GM19035 (cell line): Measurements from ENCODE around the gene ZFP36L1.

Source experiments
- ATAC-seq: cut with Tn5 transposase; IDR thresholded peaks from one replicate; pipeline ENCODE4 v1.9.1; 2021; ENCODE audit not compliant: unreplicated experiment

ZFP36L1 gene, protein sequence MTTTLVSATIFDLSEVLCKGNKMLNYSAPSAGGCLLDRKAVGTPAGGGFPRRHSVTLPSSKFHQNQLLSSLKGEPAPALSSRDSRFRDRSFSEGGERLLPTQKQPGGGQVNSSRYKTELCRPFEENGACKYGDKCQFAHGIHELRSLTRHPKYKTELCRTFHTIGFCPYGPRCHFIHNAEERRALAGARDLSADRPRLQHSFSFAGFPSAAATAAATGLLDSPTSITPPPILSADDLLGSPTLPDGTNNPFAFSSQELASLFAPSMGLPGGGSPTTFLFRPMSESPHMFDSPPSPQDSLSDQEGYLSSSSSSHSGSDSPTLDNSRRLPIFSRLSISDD

DNA sequence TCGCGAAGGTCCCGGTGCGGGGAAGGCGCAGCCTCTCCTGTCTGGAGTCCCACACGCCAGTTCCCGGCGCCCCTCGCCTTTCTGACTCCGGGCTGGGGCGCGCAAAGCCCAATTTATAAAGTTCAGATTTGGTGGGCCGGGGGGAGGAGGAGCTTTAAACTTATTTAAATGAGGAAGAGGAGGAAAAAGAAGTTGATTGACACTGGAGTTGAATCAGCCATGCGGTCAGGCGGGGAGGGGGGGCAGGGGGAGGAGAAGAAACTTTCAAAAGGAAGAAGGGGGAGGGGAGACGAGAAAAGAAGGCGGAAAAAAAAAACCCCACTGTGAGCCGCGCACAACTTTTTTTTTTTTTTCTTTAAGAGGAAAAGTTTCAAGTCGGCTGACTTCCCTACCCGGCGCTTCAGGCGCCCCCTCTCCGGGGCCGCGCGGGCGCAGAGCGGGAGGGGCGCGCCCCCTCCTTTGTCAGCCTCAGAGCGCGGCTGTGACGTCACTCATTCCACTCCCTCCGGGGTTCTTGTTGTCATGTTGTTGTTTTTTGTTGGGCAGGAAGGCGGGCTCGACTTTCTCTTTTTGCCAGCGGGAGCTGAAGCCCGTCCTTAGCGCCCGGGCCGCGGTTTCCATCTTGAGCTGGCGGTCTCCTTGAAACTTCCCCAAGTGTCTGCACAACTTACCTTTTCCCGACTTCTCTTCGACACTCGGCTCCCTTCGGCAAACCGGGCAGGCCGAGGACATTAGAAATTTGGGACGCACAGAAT lies at the start of gene ZFP36L1:
Gene ZFP36L1, minus strand, starts transcription at position 89 of the 755 bp plus-strand sequence. CDS start 129 bp downstream, outside the sequence.
- peak; percentile 38 for ATAC-seq

DNA sequence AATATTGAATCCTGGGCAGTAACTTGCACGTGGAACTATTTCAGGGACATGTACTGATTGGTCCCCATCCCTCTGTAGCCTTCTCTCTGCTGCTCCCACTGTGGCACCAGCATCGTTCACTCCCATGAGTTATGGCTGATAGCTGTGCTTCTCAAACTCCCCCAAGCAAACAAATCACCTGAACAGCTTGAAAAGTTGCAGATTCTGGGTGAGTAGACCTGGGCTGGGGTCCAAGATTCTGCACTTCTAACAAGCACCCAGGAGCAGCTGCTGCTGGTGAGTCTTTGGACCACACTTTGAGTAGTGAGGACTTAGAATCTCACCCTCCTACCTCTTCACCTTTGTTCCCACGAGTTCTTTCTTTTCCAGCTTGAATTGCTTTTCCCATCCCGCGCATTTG lies 49.4 kb upstream of the ZFP36L1 start:
- no peak for ATAC-seq

GRCh38 chr14:68841016-68841809 lies 48.3 kb upstream of the ZFP36L1 start:
- no peak for ATAC-seq

DNA sequence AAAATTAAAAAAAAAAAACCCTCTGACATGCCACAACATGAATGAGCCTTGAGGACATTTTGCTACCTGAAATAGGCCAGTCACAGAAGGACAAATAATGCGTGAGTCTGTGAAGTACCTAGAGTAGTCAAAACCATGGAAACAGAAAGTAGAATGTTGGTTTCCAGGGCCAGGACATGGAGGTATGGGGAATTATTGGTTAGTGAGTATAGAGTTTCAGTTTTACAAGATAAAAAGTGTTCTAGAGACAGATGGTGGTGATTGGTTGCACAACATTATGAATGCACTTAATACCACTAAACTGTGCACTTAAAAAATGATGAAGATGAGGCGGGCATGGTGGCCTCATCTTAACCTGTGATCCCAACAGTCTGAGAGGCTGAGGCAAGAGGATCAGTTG lies 47.6 kb upstream of the ZFP36L1 start:
- ATAC-seq: no peak

- ATAC-seq: no peak
Observed at GRCh38 chr14:68836082-68836481, 43.2 kb upstream of the ZFP36L1 start.

DNA sequence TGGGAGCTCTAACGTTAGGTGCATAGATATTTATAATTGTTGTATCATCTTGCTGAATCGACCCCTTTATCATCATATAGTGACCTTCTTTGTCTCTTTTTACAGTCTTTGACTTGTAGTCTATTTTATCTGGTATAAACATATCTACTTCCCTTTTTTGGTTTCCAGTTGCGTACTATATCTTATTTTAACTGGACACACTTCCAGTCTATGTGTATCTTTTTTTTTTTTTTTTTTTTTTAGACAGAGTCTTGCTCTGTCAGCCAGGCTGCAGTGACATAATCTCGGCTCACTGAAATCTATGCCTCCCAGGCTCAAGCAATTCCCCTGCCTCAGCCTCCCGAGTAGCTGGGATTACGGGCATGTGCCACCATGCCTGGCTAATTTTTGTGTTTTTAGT lies 41.9 kb upstream of the ZFP36L1 start:
- no peak for ATAC-seq

GRCh38 chr14:68828698-68829097 lies 35.8 kb upstream of the ZFP36L1 start:
- no peak for ATAC-seq

DNA sequence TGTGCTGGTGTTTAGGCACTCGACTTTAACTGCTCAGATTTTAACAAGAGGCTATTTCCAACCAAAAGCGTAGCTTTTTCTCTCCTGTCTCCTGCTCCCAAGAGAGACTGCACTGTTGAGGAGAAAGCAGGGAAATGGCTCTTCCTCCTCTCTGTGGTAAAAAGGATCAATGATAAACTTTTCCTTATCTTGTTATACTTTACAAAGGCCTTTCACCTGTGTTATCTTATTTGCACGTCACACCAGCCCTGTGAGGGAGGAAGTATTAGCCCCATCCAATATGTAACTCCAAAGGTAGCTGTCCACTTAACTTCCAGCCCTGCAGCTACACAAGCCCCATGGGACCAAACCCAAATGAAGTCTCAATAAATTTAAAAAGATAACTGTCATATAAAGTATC lies 32.9 kb upstream of the ZFP36L1 start:
- no peak for ATAC-seq

DNA sequence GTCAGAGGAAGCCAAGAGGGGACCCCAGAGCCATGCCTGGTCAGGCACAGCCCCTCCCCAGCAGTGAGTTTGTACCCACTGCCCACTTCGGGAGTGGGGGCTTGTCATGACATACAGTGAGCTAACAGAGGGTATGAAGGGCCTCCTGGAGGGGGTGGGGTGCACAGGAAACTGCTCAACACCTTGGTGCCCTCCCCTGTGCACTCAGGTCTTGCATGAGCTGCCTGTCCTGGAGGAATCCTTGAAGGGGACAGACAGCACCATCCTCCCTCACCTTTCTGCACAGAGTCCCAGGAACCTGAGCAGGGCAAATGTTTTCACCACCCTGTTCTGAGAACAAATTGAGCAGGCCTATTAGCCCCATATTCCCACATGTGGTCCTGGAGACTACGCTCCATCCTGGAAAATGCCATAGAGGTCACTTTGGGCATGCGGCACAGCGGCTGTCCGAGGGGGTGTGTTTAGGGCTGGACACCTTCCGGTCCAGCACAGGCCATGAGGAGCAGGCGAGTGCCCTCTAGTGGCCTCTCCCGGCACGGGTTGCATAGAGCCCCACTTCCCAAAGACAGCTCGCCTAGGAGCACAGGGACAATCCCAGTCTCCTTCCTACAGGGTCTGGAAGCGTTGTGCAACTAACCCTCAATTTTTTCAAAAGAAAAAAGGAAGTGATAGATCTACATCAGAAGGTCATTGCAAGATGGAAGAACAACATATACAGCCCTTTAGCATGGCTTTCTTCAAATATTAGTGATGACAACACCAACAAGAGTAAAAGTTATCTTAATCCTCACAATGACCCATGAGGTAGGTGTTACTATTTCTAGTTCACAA lies 31.9 kb upstream of the ZFP36L1 start:
- no peak for ATAC-seq

- ATAC-seq: no peak
Observed at GRCh38 chr14:68824207-68824516, 31.3 kb upstream of the ZFP36L1 start.

- no peak for ATAC-seq
Observed at GRCh38 chr14:68823434-68824206, 30.8 kb upstream of the ZFP36L1 start.

GRCh38 chr14:68822926-68823325 lies 30.1 kb upstream of the ZFP36L1 start:
- ATAC-seq: no peak

DNA sequence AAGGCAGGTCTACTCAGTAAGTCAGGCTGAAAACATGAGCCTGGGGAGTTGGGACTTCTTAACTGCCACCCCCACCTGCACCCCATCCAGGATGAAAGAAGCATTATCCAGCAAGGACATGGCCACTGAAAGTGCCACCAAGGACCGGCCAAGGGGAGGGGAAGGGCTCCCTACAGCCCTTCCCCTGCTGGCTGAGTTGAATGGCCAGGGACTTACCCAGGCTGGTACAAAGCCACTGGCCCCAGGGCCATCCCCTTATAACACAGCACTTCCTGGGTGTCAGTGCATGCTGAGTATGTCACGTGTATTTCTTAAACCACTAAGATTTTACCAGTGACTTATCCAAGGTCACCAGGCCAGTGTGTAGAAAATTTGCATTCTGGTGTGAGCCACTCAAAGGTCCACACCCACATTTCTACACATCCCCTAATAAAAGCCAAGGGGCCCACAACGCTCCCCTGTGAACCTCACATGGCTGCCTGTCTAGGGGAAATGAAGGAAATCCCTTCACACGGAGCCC lies 29.3 kb upstream of the ZFP36L1 start:
- ATAC-seq: peak; percentile 64

DNA sequence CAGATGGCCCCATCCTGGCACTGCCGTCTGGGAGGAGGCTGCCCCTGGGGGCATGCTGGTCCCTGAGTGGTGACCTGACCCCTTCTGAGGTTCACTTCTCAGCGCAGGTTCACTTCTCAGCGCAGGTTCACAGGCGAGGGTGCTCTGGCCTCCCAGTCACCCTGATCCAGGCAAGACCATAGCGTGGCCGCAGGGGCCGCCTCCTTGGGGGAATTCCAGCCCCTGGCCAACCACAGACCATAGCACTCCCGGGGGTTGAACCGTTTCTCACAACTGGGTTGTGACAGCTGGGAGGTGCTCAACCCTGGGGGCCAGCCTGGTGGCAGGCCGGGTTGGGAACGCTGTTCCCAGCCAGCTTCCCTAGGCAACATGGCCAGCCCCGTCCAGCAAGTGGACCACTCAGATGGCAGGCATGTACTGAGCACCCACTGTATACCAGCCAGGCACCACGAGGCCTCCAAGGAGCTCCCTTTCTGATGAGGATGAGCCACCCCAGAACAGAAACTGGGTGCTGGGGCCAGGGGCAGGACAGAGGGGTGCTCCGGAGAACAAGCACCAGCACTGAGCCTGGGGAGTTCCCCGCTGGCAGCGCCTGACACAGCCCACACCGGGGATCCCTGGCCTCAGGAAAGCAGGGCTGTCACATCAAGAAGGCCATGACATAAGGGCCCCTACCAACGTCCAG lies 28.3 kb upstream of the ZFP36L1 start:
- no peak for ATAC-seq

DNA sequence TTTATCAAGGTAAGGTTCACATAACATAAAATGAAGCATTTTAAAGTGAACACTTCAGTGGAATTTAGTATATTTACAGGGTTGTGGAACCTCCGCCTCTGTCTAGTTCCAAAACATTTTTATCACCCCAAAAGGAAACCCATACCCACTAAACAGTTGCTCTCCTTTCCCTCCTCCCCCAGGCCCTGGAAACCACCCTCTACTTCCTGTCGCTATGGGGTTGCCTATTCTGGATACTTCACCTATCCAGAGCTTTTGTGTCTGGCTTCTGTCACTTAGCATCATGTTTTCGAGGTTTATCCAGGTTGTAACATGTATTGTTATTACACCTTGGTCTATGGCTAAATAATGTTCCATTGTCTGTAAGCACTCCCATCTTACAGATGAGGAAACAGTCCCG lies 27.7 kb upstream of the ZFP36L1 start:
- no peak for ATAC-seq

DNA sequence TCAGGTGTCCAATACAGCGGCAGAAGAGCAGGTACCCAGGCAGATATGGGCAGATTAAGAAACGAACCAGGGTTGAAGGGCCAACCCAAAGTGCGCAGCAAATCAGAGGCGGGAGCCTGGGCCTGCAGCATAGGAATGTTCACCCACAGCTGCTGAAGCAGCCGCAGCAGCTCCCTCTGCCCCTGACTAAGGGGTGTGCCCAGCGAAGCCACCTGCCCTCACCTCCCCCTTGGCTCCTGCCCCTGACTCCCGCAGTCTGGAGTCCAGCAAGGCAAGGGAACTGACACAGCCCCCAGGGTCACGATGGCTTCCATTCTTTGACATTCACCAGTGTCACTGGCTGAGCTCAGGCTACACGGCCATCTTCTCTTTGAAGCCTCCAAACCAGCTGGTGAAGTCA lies 27.3 kb upstream of the ZFP36L1 start:
- no peak for ATAC-seq

DNA sequence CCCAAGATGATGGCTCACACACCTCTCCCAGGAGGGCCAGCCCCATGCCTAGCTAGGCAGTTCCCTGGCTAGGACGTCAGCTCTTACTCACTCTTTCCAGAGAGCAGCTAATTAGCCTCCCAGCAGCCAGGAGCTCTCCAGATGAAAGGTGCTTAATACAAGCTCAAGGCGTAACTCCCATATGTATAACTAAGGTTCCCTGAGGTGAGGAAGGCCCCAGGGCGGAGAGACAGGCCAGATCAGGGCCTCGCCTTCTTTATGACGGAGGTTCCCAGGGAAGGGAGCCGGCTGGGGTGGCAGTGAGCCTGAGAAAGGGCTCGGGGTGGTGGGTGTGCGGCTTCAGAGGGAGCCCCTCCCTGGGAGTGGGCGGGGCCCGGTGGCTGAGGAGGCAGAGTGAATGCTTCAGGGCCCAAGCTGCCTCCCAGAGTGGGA lies 26.4 kb upstream of the ZFP36L1 start:
- ATAC-seq: no peak

- no peak for ATAC-seq
Observed at GRCh38 chr14:68817506-68818212, 24.8 kb upstream of the ZFP36L1 start.

DNA sequence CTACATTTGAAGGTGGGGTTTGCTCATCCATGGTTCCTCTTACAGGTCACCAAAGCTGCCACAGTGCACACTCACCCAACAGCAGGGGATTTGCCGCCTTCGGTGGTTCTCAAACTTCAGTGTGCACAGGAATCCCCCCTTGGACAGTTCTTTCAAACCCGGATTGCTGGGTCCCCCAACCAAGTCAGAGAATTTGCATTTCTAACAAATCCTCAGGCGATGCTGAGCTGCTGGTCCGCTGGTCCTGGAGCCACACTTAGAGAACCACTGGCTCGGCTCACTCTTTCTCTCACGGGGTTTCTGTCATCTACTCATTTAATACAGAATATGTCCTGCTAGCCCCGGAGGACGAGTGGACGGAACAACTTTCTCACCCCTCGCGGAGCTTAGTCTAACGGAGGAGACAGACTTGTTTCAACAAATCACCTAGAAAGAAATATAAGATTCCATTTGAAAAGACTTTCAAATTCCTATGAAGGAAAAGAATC lies 24.1 kb upstream of the ZFP36L1 start:
- ATAC-seq: no peak
